Spinal cord (tissue), 10 donors: Measurements from ENCODE around the gene NPM1. TPM values are rescaled to one million over a fixed set of nuclear protein-coding genes. Genes with fewer than 3 reads are reported as not detected.

Source experiments
- DNase-seq, 6 donors: peaks; one replicate each; pipeline versions ENCODE4 v3.0.0 to v3.0.0-alpha.2; 2013 to 2015; ENCODE audit warnings: low spot score in 6 of 6, low read depth in 4 of 6
- H3K27ac ChIP-seq: one replicate; pipeline ENCODE4 v1.5.1; 2013; ENCODE audit warnings: low read depth, low read length, control low read depth
- H3K27me3 ChIP-seq: one replicate; pipeline ENCODE4 v1.6.1; 2013; ENCODE audit warnings: low read length; ENCODE audit not compliant: control insufficient read depth, insufficient read depth
- H3K36me3 ChIP-seq: one replicate; pipeline ENCODE4 v1.6.1; 2013; ENCODE audit warnings: low read length; ENCODE audit not compliant: control insufficient read depth, insufficient read depth
- H3K4me1 ChIP-seq: one replicate; pipeline ENCODE4 v1.6.1; 2013; ENCODE audit warnings: low read length; ENCODE audit not compliant: control insufficient read depth, insufficient read depth
- H3K4me3 ChIP-seq: one replicate; pipeline ENCODE4 v1.5.1; 2013; ENCODE audit warnings: low read depth, low read length, control low read depth
- H3K9me3 ChIP-seq: one replicate; pipeline ENCODE4 v1.6.1; 2013; ENCODE audit warnings: low read length; ENCODE audit not compliant: control insufficient read depth, insufficient read depth
- WGBS: methylation state at CpG from one replicate; pipeline ENCODE4 v1.1.5; 2013; ENCODE audit warnings: missing lambda C conversion rate; ENCODE audit not compliant: insufficient coverage; 5-methylcytosine and 5-hydroxymethylcytosine counted together
- long read RNA-seq, 4 donors: transcript quantifications; one replicate each; lab custom pipeline, GENCODE V29; 2026
- polyA plus RNA-seq, 2 donors: library from polyadenylated mRNA; unstranded; fragments of 120-200 nt; gene quantifications; one replicate each; pipeline ENCODE4 v1.2.1, GENCODE V29; 2013; ENCODE audit not compliant: insufficient read length in 2 of 2
- total RNA-seq, 2 donors: library from RNA; depleted of rRNA in 1 of 2; stranded (reverse); fragments of 120-200 nt in 1 of 2; fragments of >200 nt in 1 of 2; gene quantifications; one replicate each; pipeline versions ENCODE4 v1.2.3 to v1.2.4, GENCODE V29; 2013 to 2014
- donor health status: healthy.

Gene NPM1, protein sequence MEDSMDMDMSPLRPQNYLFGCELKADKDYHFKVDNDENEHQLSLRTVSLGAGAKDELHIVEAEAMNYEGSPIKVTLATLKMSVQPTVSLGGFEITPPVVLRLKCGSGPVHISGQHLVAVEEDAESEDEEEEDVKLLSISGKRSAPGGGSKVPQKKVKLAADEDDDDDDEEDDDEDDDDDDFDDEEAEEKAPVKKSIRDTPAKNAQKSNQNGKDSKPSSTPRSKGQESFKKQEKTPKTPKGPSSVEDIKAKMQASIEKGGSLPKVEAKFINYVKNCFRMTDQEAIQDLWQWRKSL
- 1,000 to 10,000 TPM in 1 of 2 donors, 100 to 1,000 TPM in 1; 874 to 1,593 TPM for total RNA-seq
- 100 to 1,000 TPM; 547 to 584 TPM for polyA plus RNA-seq
- long read RNA-seq, donor 1, transcript NPM1-203 (10 exons, 1,598 nt) = minor isoform, 16 of 372 reads
- long read RNA-seq, donor 1, transcript NPM1-201 (11 exons, 1,758 nt) = major isoform, 231 of 372 reads
- long read RNA-seq, donor 1, transcript NPM1-205 (5 exons, 670 nt) = minor isoform, 7 of 372 reads
- long read RNA-seq, donor 1, partial matches to known transcripts = 100 of 372 reads
- long read RNA-seq, donor 1, other reads (novel, unspliced or antisense) = 12 of 372 reads
- long read RNA-seq, donor 2, transcript NPM1-201 (11 exons, 1,758 nt) = major isoform, 55 of 84 reads
- long read RNA-seq, donor 2, partial matches to known transcripts = 18 of 84 reads
- long read RNA-seq, donor 2, other reads (novel, unspliced or antisense) = 0 of 84 reads
- long read RNA-seq, donor 3, transcript NPM1-201 (11 exons, 1,758 nt) = major isoform, 93 of 129 reads
- long read RNA-seq, donor 3, transcript NPM1-205 (5 exons, 670 nt) = minor isoform, 6 of 129 reads
- long read RNA-seq, donor 3, partial matches to known transcripts = 22 of 129 reads
- long read RNA-seq, donor 3, other reads (novel, unspliced or antisense) = 0 of 129 reads
- long read RNA-seq, donor 4, transcript NPM1-202 (10 exons, 1,237 nt) = minor isoform, 29 of 1,539 reads
- long read RNA-seq, donor 4, transcript NPM1-201 (11 exons, 1,758 nt) = major isoform, 878 of 1,539 reads
- long read RNA-seq, donor 4, transcript NPM1-203 (10 exons, 1,598 nt) = minor isoform, 78 of 1,539 reads
- long read RNA-seq, donor 4, transcript NPM1-205 (5 exons, 670 nt) = minor isoform, 28 of 1,539 reads
- long read RNA-seq, donor 4, partial matches to known transcripts = 423 of 1,539 reads
- long read RNA-seq, donor 4, other reads (novel, unspliced or antisense) = 82 of 1,539 reads

- Histone ChIP-seq H3K27me3 (no peaks in the 10 kb centered on the region), H3K36me3 (peaks cover 9% of the 10 kb centered on the region), H3K27ac (peak within 1 kb of the TSS; percentile 94), H3K4me3 (peak within 1 kb of the TSS; percentile 87), H3K4me1 (peaks cover 11% of the 10 kb centered on the region), H3K9me3 (no peaks in the 10 kb centered on the region)
- peak; percentile 96 to 100 (median 97) for DNase-seq
- WGBS = under 1% methylated on average over 50 of the region's 56 CpGs
Observed at GRCh38 chr5:171387345-171387969, at the start of gene NPM1. Gene NPM1 (plus strand): TSS chr5:171387849. CDS start chr5:171387949, 100 bp downstream.

- Histone ChIP-seq H3K36me3 (no peaks in the 10 kb centered on the region), H3K27ac (no peak overlapping the region), H3K9me3 (no peaks in the 10 kb centered on the region), H3K4me1 (peaks cover 11% of the 10 kb centered on the region), H3K4me3 (no peak overlapping the region), H3K27me3 (peaks cover 24% of the 10 kb centered on the region)
- DNase-seq = no peak
Observed at GRCh38 chr5:171340042-171340441, 47.6 kb upstream of the NPM1 start.

DNA sequence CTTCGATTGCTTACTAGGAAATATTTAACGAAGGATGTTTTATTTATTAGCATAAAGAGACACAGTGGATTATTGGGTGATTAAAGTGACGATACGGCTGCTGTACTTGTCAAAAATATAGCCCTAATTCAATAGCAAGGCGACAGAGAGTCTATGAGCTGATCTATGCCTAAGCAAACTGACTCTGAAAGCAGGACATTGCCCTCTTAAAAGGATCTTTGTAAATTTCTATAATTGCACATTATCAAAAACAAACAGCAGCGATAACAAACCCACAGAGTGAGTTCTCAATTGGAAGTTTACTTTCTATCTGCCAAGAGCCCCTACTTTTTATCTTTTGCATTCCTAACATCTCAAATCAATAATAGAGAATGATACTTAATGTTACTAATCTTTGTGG is 47.2 kb upstream of the NPM1 start:
- DNase-seq = no peak
- Histone ChIP-seq H3K27me3 (peaks cover 21% of the 10 kb centered on the region), H3K9me3 (no peaks in the 10 kb centered on the region), H3K27ac (no peak overlapping the region), H3K4me1 (peaks cover 11% of the 10 kb centered on the region), H3K4me3 (no peak overlapping the region), H3K36me3 (no peaks in the 10 kb centered on the region)
- WGBS = no CpG with 5 or more reads among the region's 6 CpGs

GRCh38 chr5:171342362-171343111 is 45.1 kb upstream of the NPM1 start:
- H3K36me3 ChIP-seq = no peaks in the 10 kb centered on the region
- DNase-seq = peak in 4 of 6 donors; percentile 62 to 94 (median 75)
- H3K9me3 ChIP-seq = no peaks in the 10 kb centered on the region
- no peak overlapping the region for H3K4me3 ChIP-seq
- H3K27ac ChIP-seq = no peak overlapping the region
- peaks cover 10% of the 10 kb centered on the region for H3K27me3 ChIP-seq
- H3K4me1 ChIP-seq = no peaks in the 10 kb centered on the region
- WGBS = 59% methylated on average over 17 of the region's 17 CpGs

GRCh38 chr5:171344936-171345608 is 42.6 kb upstream of the NPM1 start:
- Histone ChIP-seq H3K36me3 (no peaks in the 10 kb centered on the region), H3K4me1 (no peaks in the 10 kb centered on the region), H3K27me3 (peaks cover 2% of the 10 kb centered on the region), H3K4me3 (no peak overlapping the region), H3K9me3 (no peaks in the 10 kb centered on the region), H3K27ac (no peak overlapping the region)
- WGBS = 94% methylated on average over 16 of the region's 19 CpGs
- no peak for DNase-seq

DNA sequence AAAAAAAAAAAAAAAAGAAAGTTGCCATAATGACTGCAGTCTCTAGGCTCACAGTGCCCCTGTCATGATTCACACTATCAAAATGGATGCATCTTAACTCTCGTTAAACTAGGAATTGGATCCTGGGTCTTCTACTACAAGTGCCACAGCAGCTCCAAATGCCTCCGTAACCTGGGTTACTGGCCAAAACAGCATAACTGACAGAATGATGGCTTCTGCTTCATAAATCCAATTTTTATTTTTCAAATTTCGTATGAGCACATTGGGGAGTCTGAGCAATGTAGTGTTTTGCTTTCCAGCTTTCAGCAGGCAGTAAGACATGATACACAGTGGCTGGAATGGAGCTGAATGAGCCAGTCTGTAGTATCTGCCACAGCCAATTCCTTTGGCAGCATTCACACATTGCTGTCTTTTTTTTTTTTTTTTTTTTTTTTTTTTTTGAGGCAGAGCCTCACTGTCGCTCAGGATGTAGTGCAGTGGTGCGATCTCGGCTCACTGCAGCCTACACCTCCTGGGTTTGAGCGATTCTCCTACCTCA is 36.0 kb upstream of the NPM1 start:
- 61% methylated on average over 1 of the region's 7 CpGs for WGBS
- H3K36me3 ChIP-seq = no peaks in the 10 kb centered on the region
- no peaks in the 10 kb centered on the region for H3K27me3 ChIP-seq
- no peak overlapping the region for H3K4me3 ChIP-seq
- no peaks in the 10 kb centered on the region for H3K4me1 ChIP-seq
- peak in 2 of 6 donors; percentile 45 to 77 for DNase-seq
- no peak overlapping the region for H3K27ac ChIP-seq
- no peaks in the 10 kb centered on the region for H3K9me3 ChIP-seq

- WGBS = no CpG with 5 or more reads among the region's 5 CpGs
- Histone ChIP-seq H3K4me3 (no peak overlapping the region), H3K9me3 (no peaks in the 10 kb centered on the region), H3K4me1 (no peaks in the 10 kb centered on the region), H3K27me3 (no peaks in the 10 kb centered on the region), H3K27ac (no peak overlapping the region), H3K36me3 (no peaks in the 10 kb centered on the region)
- DNase-seq = no peak
Observed at GRCh38 chr5:171355302-171355724, 32.3 kb upstream of the NPM1 start.

DNA sequence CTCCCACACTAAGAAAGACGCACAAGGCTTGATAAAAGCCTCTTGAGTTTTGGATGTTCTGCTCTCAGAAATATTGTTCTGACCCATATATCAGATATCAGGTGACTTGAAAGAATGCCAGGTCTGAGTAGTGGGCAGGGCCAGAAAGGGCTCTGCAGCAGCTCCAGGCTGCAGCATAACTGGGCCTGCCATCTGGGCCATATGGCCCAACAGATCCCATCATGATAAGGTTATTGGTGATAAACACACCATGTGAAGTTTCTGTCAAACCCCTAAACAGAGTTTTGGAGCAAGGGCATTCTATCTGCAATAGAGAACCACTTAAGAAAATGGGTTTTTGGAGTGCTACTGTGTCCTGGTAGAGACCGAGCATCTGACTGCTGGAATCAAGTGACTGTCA is 29.8 kb upstream of the NPM1 start:
- Histone ChIP-seq H3K27me3 (no peaks in the 10 kb centered on the region), H3K4me1 (no peaks in the 10 kb centered on the region), H3K27ac (no peak overlapping the region), H3K36me3 (no peaks in the 10 kb centered on the region), H3K4me3 (no peak overlapping the region), H3K9me3 (no peaks in the 10 kb centered on the region)
- 100% methylated on average over 1 of the region's 2 CpGs for WGBS
- no peak for DNase-seq
